Measurements from ENCODE around the gene NOL7. TPM values are rescaled to one million over a fixed set of nuclear protein-coding genes. Genes with fewer than 3 reads are reported as not detected.

The NOL7 gene
- total RNA-seq, 4 donors from 2014 or later = 77.2 to 88.5 (median 83.7) TPM

DNA sequence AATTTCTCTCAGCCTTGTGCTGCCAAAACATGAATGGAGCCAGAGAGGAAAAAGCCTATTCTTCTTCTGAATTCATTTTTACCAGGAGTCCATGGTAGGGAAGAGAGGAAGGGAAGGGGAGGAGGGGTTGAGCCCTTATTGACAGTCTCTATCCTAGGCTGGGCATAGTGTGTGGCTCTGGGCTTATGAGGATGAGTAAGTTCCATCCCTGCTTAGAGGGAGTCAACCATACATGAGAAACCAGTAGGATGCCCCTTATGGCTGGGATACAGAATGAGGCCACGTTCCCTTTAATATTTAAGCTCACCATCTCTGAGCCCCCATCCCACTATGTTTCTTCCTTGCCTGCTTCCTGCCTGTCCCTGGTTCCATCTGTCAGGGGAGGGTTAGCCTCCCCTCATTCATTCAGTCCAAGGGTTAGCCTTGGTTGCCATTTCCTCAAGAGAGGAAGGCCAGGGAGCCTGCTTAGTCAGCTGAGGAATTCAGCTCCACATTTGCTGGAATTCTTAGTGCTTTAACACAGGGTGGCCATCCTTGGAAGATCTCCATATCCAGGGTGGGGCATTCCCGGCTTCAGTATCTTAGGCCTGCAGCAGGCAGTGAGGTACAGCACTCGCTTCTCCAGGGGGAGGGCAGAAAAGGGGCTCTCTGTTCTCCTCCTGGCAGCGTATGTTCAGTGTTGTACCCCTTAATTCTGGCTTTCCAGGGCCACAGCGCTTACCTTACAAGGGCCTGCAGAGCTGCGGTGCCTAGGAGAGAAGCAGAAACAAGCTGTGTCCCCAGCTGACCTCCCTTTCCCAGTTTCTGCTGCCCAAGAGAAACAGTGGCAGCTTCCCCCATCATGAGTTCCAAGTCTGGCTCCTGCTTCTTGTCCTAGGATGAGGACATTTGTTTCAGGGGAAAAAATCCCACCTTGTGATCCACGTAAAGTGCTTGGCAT lies 28.3 kb upstream of the NOL7 start:
- TF ChIP-seq, protein P1, sequence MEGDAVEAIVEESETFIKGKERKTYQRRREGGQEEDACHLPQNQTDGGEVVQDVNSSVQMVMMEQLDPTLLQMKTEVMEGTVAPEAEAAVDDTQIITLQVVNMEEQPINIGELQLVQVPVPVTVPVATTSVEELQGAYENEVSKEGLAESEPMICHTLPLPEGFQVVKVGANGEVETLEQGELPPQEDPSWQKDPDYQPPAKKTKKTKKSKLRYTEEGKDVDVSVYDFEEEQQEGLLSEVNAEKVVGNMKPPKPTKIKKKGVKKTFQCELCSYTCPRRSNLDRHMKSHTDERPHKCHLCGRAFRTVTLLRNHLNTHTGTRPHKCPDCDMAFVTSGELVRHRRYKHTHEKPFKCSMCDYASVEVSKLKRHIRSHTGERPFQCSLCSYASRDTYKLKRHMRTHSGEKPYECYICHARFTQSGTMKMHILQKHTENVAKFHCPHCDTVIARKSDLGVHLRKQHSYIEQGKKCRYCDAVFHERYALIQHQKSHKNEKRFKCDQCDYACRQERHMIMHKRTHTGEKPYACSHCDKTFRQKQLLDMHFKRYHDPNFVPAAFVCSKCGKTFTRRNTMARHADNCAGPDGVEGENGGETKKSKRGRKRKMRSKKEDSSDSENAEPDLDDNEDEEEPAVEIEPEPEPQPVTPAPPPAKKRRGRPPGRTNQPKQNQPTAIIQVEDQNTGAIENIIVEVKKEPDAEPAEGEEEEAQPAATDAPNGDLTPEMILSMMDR (IDR thresholded peaks at IDR 0.05; ENCODE audit: low read depth) = no peak

DNA sequence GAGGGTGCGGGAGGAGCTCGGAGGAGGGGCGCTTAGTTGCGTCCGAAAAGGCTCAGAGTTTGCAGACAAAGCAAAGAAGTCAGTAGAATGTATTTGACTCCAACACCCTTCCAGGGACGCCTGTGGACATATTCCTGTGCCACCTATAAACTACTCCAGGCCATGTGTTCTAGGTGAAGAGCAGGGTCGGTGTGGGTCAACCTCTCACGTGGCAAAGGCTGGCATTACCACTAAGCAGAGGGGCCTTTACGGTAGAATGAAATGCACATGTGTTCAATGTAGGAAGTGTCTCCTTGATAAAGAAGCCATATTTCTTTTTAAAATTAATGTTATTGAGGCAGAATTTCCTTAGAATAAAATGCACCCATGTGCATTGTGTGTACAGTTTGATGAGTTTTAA lies 25.3 kb upstream of the NOL7 start:
- TF ChIP-seq, protein P1 (IDR thresholded peaks at IDR 0.05; ENCODE audit: low read depth) = no peak

DNA sequence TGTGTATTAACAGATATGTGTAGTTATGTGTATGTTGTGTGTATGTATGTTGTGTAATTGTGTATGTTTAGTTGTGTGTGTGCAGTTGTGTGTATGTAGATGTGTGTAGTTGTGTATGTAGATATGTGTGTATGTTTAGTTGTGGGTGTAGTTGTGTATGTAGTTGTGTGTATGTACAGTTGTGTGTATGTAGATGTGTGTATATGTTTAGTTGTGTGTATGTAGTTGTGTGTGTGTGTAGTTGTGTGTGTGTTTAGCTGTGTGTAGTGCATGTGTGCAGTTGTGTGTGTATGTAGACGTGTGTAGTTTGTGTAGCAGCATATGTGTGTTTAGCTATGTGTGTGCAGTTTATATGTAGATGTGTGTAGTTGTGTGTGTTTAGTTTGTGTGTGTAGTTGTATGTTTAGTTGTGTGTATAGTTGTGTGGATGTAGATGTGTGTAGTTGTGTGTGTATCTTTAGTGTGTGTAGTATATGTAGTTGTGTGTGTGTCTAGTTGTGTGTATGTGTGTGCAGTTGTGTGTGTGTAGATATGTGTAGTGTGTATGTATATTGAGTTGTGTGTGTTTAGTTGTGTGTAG lies 24.5 kb upstream of the NOL7 start:
- TF ChIP-seq, protein P1 (IDR thresholded peaks at IDR 0.05; ENCODE audit: low read depth) = no peak

DNA sequence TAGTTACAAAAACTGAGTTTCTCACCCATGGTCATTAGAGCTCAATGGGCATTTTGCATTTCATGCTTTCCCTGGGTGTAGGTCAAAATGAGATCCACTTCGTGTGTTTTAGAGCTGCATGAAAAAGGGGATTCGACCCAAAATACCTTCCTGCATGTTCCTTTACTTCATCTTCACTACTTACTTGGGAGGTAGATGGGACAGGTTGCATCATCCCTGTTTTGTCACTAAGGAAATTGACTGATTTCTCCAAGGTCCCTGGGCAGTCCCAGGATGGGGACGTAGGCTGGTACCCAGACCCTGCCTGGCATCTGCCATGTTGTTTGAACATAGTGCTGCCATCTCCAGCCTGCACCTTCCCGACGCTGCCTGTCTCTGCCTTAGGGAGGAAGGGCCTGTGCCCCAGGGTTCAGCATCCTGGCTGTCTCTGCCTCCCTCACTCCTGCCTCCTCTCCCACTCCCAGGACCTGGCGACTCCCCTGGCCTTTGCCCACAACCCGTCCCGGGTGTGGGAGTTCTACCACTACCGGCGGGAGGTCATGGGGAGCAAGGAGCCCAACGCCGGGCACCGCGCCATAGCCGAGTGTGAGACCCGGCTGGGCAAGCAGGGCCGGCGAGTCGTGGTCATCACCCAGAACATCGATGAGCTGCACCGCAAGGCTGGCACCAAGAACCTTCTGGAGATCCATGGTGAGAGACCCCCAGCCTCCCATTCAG lies 23.8 kb upstream of the NOL7 start:
- TF ChIP-seq, protein P1 (IDR thresholded peaks at IDR 0.05; ENCODE audit: low read depth) = no peak

DNA sequence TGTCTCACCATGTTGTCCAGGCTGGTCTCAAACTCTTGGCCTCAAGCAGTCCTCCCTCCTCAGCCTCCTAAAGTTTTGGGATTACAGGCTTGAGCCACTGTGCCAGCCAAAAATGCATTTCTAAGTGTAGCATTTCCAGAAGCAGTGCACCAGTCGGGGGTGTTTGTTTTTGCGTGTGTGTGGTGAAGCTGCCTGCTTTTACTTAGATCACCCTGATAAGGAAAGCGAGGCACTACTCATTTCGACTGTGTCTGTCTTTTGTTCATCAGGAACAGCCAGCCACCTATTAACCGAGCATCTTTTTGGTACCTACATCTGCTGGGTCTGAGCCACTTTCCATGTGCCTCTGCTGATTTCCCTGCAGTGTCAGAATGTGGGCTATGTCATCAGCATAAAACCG lies 22.0 kb upstream of the NOL7 start:
- TF ChIP-seq, protein P1 (IDR thresholded peaks at IDR 0.05; ENCODE audit: low read depth) = no peak

DNA sequence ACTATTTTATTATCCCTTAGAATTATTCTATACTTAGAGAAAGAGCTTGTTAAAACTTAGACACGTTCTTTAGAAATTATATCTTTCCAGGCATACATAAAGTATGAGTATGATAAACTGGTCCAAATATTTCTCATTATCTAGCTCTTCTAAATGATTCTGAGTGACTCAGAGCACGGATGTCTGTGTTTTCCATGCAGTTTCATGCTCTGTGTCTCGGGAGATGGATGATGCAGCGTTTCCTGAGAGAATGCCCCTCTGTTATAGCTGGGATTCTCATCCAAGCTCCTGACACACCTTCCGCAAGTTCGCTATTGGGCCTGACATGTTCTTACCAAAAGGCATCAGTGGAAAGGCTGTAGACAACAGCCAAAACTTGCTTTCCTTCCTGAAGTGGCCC lies 21.4 kb upstream of the NOL7 start:
- TF ChIP-seq, protein P1 (IDR thresholded peaks at IDR 0.05; ENCODE audit: low read depth) = no peak

DNA sequence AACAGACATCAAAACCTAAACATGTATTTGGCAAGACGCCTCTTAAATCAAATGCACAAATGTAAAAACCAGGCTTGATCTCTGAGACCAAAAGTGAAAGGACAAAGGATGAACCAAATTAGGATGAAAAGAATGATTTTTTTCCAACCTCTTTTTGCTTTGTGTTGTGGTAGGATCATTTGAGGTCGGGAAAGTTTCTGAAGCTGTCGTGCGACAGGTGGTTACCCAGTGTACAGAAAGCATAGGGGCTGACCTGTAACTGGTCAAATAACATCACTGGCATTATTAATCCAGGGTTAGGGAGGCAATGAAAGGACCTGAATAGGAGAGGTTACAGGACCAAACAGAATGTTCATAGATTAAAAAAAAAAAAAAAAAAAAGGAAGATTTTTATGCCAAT lies 18.1 kb upstream of the NOL7 start:
- TF ChIP-seq, protein P1 (IDR thresholded peaks at IDR 0.05; ENCODE audit: low read depth) = no peak

Measured in subcutaneous adipose tissue (tissue), 4 donors.